GM18526 (cell line): ENCODE data around the gene LHX4.

Experiments
- POLR2A ChIP-seq: IDR thresholded peaks from 3 replicates; pipeline ENCODE4 v1.6.1; 2011; ENCODE audit not compliant: insufficient read length; ENCODE audit errors: extremely low read depth

The LHX4 gene

GRCh38 chr1:180230791-180231505 lies 884 bp downstream of the LHX4 start:
- no peak for TF ChIP-seq POLR2A

- TF ChIP-seq POLR2A, result no peak
Measured at GRCh38 chr1:180231506-180231921, 1.4 kb downstream of the LHX4 start.

- no peak for TF ChIP-seq POLR2A
Measured at GRCh38 chr1:180231936-180232335, 1.9 kb downstream of the LHX4 start.

GRCh38 chr1:180232521-180233043 lies 2.5 kb downstream of the LHX4 start:
- TF ChIP-seq POLR2A, result no peak

GRCh38 chr1:180233191-180234011 lies 3.3 kb downstream of the LHX4 start:
- TF ChIP-seq POLR2A, result no peak

DNA sequence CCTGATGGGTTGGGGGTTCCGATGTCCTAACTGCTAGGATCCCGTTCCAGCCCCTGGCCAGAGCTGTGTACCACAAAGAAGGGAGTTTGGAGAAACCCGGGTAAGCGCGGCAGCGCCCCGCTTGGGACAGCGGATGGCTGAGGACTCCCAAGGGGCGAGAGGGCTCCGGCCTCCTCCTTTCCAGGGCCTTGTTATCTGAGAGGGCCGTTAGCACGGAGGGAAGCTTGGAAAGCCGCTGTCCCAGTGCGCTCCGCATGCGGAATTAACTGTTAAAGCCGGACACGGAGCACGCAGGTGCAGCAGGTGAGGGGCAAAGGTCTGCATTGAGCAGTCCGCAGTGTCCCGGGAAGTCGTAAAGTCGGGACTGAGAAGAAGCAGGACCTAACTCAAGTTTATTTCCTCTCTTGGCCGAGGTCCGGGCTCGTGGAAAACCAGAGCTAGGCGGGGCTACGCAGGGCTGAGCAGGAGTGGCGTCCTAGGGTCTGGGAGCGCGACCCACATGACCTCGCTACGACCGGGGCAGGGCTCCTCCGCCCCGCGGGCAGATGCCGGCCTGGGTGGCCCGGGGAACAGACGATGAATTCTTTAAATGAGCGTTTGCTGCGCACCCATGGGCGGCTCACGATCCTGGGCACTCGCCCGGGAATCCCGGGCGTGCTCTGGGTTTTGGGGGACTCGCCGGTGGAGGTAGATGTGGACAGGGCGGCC lies 4.5 kb downstream of the LHX4 start:
- no peak for TF ChIP-seq POLR2A

DNA sequence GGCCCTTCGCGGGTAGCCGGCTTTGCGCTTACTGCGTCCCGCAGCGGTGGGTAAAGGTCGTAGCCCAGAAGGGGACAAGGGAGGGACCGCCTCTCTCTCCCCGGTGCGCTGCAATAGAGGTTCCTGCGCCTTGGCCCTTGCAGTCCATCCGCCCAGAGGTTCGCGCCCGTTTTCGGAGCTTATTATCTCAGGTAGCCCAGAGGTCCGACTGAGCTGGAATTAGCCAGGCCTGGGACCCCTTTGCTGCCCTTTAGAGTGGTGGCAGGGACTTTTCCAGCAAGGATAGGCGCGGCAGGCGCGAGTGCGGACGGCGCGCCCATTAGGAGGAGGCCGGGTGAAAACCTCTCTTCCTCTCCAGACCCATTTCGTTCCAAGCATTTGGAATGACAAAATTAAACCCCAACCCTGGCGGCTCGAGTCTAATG lies 5.0 kb downstream of the LHX4 start:
- no peak for TF ChIP-seq POLR2A

GRCh38 chr1:180235502-180236239 lies 5.6 kb downstream of the LHX4 start:
- TF ChIP-seq POLR2A, result no peak

GRCh38 chr1:180236698-180237509 lies 6.8 kb downstream of the LHX4 start:
- TF ChIP-seq POLR2A, result no peak

DNA sequence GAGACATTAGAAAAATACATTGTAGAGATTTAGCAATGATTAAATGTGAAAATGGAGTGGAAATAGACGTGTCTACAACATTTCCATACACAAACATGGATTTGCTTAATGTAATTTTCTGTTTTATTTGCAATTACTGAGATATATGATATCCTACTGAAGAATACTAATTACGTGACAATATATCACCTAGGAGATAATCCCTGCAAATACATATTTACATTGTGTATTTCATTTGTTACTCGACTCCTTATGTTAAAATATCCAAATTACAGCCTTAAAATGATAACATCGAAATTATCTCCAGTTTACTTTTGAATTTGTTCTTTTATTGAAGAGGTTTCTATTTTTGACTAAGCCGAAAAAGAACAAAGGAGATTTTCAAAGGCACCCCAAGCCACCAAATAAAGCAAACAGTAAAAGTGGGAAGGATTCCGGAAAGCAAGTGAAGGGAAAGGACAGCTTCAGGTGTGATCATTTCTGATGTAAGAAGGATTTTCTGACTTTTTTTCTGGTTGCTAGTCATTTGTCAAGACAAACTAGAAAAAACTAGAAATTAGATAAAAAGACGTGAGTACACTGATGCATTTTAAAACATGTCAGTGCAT lies 7.9 kb downstream of the LHX4 start:
- TF ChIP-seq POLR2A, result no peak

- no peak for TF ChIP-seq POLR2A
Measured at GRCh38 chr1:180238675-180239074, 8.6 kb downstream of the LHX4 start.

DNA sequence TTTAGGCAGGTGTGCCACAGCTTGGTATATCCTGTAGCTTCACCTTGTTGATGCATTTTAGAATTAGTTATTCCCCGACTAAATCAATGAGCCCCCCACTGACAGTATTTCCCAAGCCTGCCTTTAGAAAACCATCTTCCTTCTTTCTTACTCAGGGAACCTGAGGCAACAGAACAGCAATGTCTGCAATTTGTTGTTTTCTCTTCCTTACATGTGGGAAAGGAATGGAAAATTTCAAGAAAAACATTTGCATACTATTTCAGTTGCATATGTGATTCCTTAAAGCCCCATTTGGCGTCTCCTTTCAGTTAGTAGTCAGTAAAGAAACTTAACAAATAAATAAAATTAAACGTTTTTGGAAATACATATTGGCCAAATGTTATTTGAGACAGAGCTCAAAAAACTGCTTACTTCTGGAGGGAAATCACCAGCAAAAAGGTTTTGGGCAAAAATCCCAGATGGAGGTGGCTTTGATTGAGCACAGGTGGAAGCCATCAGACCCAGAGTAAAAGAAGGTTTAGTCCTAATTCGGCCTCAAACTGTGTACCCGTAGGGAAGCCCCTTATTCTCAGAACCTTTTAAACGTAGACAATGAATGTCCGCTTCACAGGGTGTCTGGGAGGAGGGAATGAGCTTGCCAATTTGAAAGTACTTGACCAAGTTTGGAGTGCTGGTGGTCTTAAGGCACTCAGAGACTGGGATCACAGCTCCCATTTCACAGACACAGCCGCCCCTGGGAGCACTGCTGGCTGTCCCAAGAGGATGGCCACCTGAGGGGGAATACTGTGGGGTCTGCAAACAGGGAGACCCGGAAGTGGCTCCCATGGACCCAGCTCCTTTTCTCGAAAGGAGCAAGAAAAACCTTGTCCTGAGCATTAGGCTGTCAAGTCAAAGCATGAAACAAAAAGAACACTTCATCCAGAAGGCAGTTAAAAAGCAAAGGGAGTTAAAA lies 9.4 kb downstream of the LHX4 start:
- no peak for TF ChIP-seq POLR2A
